ENCODE measurements around the gene PLCH2.

The PLCH2 gene

GRCh38 chr1:2513939-2514652, 38.0 kb downstream of the PLCH2 start:
- no peak for DNase-seq (ENCODE audit: low spot score)

GRCh38 chr1:2514863-2515762, 39.0 kb downstream of the PLCH2 start:
- DNase-seq (ENCODE audit: low spot score): no peak

GRCh38 chr1:2515763-2516080, 39.6 kb downstream of the PLCH2 start:
- no peak for DNase-seq (ENCODE audit: low spot score)

- DNase-seq (ENCODE audit: low spot score): no peak
These were observed 40.0 kb downstream of the PLCH2 start for GRCh38 chr1:2516124-2516523.

- DNase-seq (ENCODE audit: low spot score): no peak
These were observed 40.9 kb downstream of the PLCH2 start for GRCh38 chr1:2516946-2517345.

- DNase-seq (ENCODE audit: low spot score): no peak
These were observed 41.9 kb downstream of the PLCH2 start for GRCh38 chr1:2517966-2518365.

GRCh38 chr1:2518528-2518927, 42.4 kb downstream of the PLCH2 start:
- DNase-seq (ENCODE audit: low spot score): no peak

GRCh38 chr1:2519029-2519685, 43.1 kb downstream of the PLCH2 start:
- no peak for DNase-seq (ENCODE audit: low spot score)

GRCh38 chr1:2519729-2520128, 43.6 kb downstream of the PLCH2 start:
- no peak for DNase-seq (ENCODE audit: low spot score)

GRCh38 chr1:2520206-2520605, 44.1 kb downstream of the PLCH2 start:
- no peak for DNase-seq (ENCODE audit: low spot score)

- no peak for DNase-seq (ENCODE audit: low spot score)
These were observed 44.7 kb downstream of the PLCH2 start for GRCh38 chr1:2520806-2521205.

- DNase-seq (ENCODE audit: low spot score): no peak
These were observed 46.1 kb downstream of the PLCH2 start for GRCh38 chr1:2522230-2522629.

GRCh38 chr1:2523191-2523890, 47.3 kb downstream of the PLCH2 start:
- no peak for DNase-seq (ENCODE audit: low spot score)

- no peak for DNase-seq (ENCODE audit: low spot score)
These were observed 48.0 kb downstream of the PLCH2 start for GRCh38 chr1:2523891-2524609.

GRCh38 chr1:2525572-2525919, 49.5 kb downstream of the PLCH2 start:
- DNase-seq (ENCODE audit: low spot score): no peak

- DNase-seq (ENCODE audit: low spot score): peak; percentile 87
These were observed 50.1 kb downstream of the PLCH2 start, which contains the start of gene PANK4 for GRCh38 chr1:2525920-2526823. PANK4 (minus strand) TSS chr1:2526596; CDS start chr1:2526587, 9 bp downstream.

GRCh38 chr1:2526824-2527555, 50.9 kb downstream of the PLCH2 start:
- peak; percentile 46 for DNase-seq (ENCODE audit: low spot score)

GRCh38 chr1:2527556-2527860, 51.4 kb downstream of the PLCH2 start:
- DNase-seq (ENCODE audit: low spot score): no peak

- DNase-seq (ENCODE audit: low spot score): no peak
These were observed 51.9 kb downstream of the PLCH2 start for GRCh38 chr1:2528016-2528415.

GRCh38 chr1:2528611-2528965, 52.5 kb downstream of the PLCH2 start:
- DNase-seq (ENCODE audit: low spot score): no peak
